Islet of Langerhans (tissue), 1 donor: ENCODE data around the gene AFAP1.

Source experiments
- FAIRE-seq: peaks from one replicate; lab custom pipeline; 2011; peaks lifted over from hg19 to GRCh38; lab: Jason Lieb, UNC

The AFAP1 gene

GRCh38 chr4:7713757-7714156 is 225.9 kb downstream of the AFAP1 start:
- no peak for FAIRE-seq

- FAIRE-seq: no peak
Measured at GRCh38 chr4:7712021-7712671, 227.5 kb downstream of the AFAP1 start.

DNA sequence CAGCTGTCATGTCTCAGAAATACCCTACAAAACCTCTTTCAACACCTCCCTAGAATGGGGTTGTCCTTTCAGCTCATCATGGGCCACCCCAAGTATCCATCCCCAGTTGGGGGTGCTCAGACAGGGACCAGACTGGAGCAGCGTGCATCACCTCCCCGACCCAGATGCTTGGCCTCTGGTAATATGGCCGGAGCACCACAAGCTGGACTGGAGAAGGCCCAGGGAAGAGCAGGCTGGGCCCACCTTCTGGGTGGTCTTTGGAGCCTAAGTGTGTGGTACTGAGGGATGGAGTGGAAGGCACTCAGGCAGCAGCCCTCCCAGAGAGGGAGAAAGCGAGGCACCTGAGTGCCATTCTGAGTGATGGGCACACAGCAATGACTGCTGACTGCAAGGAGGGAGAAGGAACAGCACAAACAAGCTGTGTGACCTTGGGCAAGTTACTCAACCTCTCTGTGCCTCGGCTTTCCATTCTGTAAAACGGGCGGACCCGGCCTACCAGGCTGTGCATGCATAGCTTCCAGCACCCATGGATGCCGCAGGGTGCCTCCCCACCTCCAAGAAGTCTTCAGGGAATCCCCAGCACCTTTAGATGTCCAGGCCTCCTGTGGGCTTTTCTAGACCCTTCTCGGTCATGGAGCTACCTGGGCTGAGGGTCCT is 228.2 kb downstream of the AFAP1 start:
- FAIRE-seq: no peak

DNA sequence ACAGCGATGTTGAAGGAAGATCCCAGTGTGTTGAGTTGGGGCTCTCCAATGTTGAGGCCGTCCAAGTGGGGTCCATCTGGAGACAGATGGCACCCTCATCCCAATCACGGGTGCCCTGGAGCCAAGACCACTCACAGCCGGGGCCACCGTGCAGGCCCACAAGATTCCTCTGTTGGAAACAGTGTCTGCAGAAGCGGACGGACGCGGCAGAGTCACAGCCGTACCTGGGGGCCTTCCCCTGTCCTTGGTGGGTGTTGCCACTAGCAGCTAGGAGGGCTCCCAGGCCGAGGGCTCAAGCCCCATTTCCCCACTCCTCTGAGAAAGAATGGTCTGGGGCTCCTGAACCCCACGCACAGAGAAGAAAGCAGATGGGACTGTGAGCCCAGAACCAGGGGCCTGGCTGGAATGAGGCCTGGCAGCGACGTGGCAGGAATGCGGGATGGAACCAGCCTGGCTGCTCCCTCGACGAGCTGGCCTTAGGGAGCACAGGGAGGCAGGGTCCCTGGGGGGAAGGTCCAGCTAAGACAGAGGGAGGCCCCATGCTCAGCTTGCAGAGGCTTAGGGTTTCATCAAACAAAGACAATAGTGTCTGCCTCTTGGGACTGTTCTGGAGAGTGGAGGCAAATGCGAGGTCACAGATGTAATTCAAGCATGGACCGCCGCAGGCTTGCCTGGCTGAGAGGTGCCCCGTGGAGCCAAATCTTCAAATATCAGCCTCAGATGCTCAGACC is 228.9 kb downstream of the AFAP1 start:
- FAIRE-seq: no peak

DNA sequence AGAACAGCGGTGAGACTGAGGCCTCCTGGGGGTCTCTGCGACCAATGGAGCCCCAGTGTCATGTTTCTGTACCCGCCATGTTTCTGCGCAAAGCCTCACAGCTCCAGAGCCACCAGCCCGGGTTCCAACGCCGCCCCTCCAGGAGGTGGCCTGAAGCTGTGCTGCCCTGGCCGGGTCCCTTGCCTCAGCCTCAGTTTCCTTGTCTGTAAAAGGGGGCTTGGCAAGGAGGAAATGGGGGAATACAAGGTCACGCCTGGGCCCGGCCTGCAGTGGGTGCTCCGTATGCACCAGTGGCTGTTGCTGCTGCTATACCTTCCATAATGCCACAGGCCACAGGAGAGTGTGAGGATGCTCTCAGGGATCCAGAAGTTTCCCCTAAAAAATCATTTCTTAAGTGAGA is 229.5 kb downstream of the AFAP1 start:
- FAIRE-seq: no peak

DNA sequence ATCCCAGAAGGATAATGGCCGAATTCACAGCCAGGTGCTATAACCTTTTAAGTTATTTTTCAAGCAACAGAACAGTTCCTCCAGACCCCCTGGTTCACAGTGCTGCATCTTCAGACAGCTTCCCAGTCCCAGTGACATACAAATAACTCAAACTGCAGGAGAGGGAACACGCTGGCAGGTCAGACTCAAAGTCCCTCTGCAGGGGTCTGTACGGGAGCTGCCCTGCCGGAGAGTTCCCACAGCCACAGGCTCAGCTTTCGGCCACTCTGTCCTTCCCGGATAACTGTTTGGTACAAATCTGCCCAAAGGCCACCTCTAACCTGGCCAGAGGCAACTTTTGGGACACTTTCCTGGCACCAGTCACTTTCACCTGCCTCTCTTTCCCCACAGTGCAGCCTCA is 230.2 kb downstream of the AFAP1 start:
- no peak for FAIRE-seq

- FAIRE-seq: no peak
Measured at GRCh38 chr4:7708981-7709380, 230.7 kb downstream of the AFAP1 start.
